GM19455 (cell line): ENCODE results near the gene TNFRSF4.

Experiments
- ATAC-seq: cut with Tn5 transposase; IDR thresholded peaks from one replicate; pipeline ENCODE4 v1.9.1; 2021; ENCODE audit not compliant: unreplicated experiment

TNFRSF4 gene

GRCh38 chr1:1234180-1234808 lies 20.3 kb upstream of the TNFRSF4 start:
- ATAC-seq: no peak

GRCh38 chr1:1233567-1233892 lies 19.6 kb upstream of the TNFRSF4 start:
- ATAC-seq: no peak

GRCh38 chr1:1232796-1233566 lies 19.0 kb upstream of the TNFRSF4 start:
- ATAC-seq: no peak

GRCh38 chr1:1232208-1232795 lies 18.3 kb upstream of the TNFRSF4 start, which contains the start of gene B3GALT6:
Gene B3GALT6, plus strand, starts transcription at chr1:1232237. Its CDS starts 42 bp downstream, at chr1:1232279.
- ATAC-seq: no peak

GRCh38 chr1:1231400-1232207 lies 17.7 kb upstream of the TNFRSF4 start, which contains the start of gene SDF4:
Gene SDF4, minus strand, starts transcription at chr1:1232001. Its CDS starts 3,229 bp downstream, at chr1:1228772.
- ATAC-seq: peak; percentile 85

- ATAC-seq: no peak
Observed at GRCh38 chr1:1230656-1231399, 16.9 kb upstream of the TNFRSF4 start.

- no peak for ATAC-seq
Observed at GRCh38 chr1:1229770-1230169, 15.8 kb upstream of the TNFRSF4 start.

GRCh38 chr1:1228596-1229321 lies 14.8 kb upstream of the TNFRSF4 start:
- ATAC-seq: no peak

- no peak for ATAC-seq
Observed at GRCh38 chr1:1228187-1228586, 14.2 kb upstream of the TNFRSF4 start.

- no peak for ATAC-seq
Observed at GRCh38 chr1:1227386-1227785, 13.4 kb upstream of the TNFRSF4 start.

- ATAC-seq: no peak
Observed at GRCh38 chr1:1226566-1227362, 12.8 kb upstream of the TNFRSF4 start.

- ATAC-seq: no peak
Observed at GRCh38 chr1:1225913-1226312, 12.0 kb upstream of the TNFRSF4 start.

GRCh38 chr1:1225238-1225845 lies 11.4 kb upstream of the TNFRSF4 start:
- ATAC-seq: no peak

- ATAC-seq: no peak
Observed at GRCh38 chr1:1223891-1224290, 9.9 kb upstream of the TNFRSF4 start.

GRCh38 chr1:1223321-1223720 lies 9.4 kb upstream of the TNFRSF4 start:
- ATAC-seq: no peak

GRCh38 chr1:1222575-1223225 lies 8.7 kb upstream of the TNFRSF4 start:
- no peak for ATAC-seq

- ATAC-seq: no peak
Observed at GRCh38 chr1:1221887-1222574, 8.1 kb upstream of the TNFRSF4 start.

GRCh38 chr1:1220197-1220596 lies 6.2 kb upstream of the TNFRSF4 start:
- no peak for ATAC-seq
